ENCODE measurements around the gene C16orf95. TPM values are rescaled to one million over a fixed set of nuclear protein-coding genes. Genes with fewer than 3 reads are reported as not detected.

The C16orf95 gene, protein sequence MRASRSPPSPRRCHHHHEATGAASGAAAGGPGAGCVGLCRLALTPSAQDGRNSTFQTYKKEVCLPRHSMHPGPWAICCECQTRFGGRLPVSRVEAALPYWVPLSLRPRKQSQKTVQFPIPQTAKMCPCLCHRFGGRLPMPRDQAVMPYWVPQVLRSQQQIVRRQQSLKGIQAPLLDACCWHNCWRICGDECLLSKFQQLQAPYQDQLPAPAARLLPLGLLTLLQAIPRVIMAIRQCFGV
- total RNA-seq = 1 to 10 TPM; 1.3 to 8.6 (median 2.6) TPM
- polyA plus RNA-seq = 1 to 10 TPM; 3.6 to 5.3 TPM
- 1.6 reads per million, percentile 5 among the genes with 10 or more reads in this experiment for total RNA-seq

DNA sequence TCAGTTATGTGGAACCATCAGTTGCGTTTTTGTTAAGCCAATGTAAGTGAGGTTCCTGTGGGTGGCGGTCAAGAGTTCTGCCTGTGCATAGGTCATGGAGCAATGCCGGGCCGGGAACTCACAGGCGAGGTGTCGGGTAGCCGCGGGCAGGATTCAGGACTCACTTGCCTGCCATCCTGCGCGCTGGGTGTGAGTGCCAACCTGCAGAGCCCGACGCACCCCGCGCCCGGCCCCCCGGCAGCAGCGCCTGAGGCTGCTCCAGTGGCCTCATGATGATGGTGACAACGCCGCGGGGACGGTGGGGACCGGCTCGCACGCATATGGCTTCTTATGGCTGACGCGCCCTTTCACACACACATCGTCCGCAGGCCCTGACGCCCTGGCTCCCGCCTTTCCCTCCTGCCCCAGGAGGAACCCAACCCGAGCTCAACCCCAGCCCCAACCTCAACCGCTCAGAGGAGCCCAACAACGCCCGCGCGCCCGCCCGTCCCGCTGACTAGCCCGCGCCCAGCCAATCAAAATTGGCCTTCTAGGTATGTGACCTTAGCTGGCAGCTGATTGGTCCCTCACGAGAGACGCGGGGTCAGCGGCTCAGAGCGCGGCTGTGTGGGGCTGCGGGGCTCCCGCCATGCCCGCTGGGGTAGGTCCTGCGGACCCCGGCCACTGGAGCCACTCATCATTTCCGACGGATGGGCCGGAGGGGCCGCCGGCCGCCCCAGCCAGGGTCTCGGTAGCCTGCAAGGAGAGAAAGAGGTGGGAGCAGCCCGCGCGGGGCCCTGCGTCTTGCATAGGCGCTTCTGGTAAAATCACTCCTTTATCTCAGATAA, at the start of gene C16orf95:
Gene C16orf95 (minus strand): TSS at position 470 of the 827 bp plus-strand sequence. CDS start 150 bp downstream, at position 320.
- peaks cover 8 to 11% of the 10 kb centered on the region in 2 donors for H3K4me1 ChIP-seq (ENCODE audit: control insufficient read depth in 2 of 2, insufficient read depth in 2 of 2, low read length in 2 of 2)
- CTCF ChIA-PET = interaction anchor here (1.3 to 1.7 kb wide), 3 partner anchors 77 to 319 kb away, joined by 4 to 13 read pairs (median 6); no protein-coding TSS in a partner anchor
- no peaks in the 10 kb centered on the region for H3K9me3 ChIP-seq (ENCODE audit: control insufficient read depth in 2 of 3, low read length in 3 of 3)
- peak within 1 kb of the TSS; percentile 86 for H3K4me3 ChIP-seq (ENCODE audit: low read length)
- Mint-ChIP-seq H3K27ac (peak within 1 kb of the TSS; percentile 91 to 99 (median 94)), H3K4me1 (peaks cover 11 to 23% (median 16%) of the 10 kb centered on the region in 7 donors), H3K9me3 (peaks cover 0 to 5% (median 0%) of the 10 kb centered on the region in 11 donors), H3K27me3 (peaks cover 0 to 2% (median 0%) of the 10 kb centered on the region in 5 donors), H3K4me3 (peak within 1 kb of the TSS; percentile 92 to 100 (median 97)), H3K36me3 (peaks cover 0 to 6% (median 0%) of the 10 kb centered on the region in 5 donors)
- H3K27ac ChIP-seq (ENCODE audit: low read depth, low read length) = peak within 1 kb of the TSS; percentile 91
- H3K27me3 ChIP-seq (ENCODE audit: control insufficient read depth in 2 of 2, insufficient read depth in 2 of 2, low read length in 2 of 2) = no peaks in the 10 kb centered on the region
- DNase-seq (peak; percentile 93 to 100 (median 96)), ATAC-seq (peak; percentile 96)
- POLR2A ChIA-PET = interaction anchor here (0.7 to 4.1 kb wide), 9 partner anchors 28 to 762 kb away, joined by 3 to 30 read pairs (median 4); partner anchors contain the start of genes BANP, FBXO31 and MTHFSD
- intact Hi-C loops (cut with micrococcal nuclease) = loop anchor here (1.0 to 10.0 kb wide), 11 partner anchors 66 to 638 kb away; partner anchors contain the start of genes ZCCHC14 (in 2 of the 2), BANP (in 1 of the 2), FBXO31 (in 1 of the 2) and KLHDC4 (in 1 of the 2)
- H3K36me3 ChIP-seq (ENCODE audit: control insufficient read depth in 2 of 3, insufficient read depth in 3 of 3, low read length in 3 of 3) = peaks cover 0 to 6% (median 0%) of the 10 kb centered on the region in 3 experiments

DNA sequence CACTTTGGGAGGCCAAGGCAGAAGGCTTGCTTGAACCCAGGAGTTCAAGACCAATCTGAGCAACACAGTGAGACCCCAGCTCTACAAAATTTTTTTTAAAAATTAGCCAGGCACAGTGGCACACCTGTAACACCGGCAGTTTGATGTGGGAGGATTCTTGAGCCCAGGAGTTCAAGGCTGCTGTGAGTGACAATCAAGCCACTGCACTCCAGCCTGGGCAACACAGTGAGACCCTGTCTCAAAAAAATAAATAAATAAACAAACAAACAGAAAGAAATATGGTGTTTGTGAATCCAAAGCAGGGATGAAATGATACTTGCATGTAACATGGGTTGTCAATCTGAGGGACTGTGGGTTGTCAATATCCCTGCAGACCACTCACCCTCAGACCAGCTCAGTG, 49.7 kb upstream of the C16orf95 start:
- Mint-ChIP-seq H3K36me3 (peaks cover 0 to 13% (median 4%) of the 10 kb centered on the region in 5 donors), H3K4me3 (no peak overlapping the region), H3K27ac (peak overlapping the region in 2 of 9 donors; percentile 14 to 15), H3K9me3 (peaks cover 0 to 2% (median 0%) of the 10 kb centered on the region in 11 donors), H3K27me3 (no peaks in the 10 kb centered on the region), H3K4me1 (peaks cover 35 to 62% (median 53%) of the 10 kb centered on the region in 7 donors)
- intact Hi-C loops (cut with micrococcal nuclease) = no loop called here
- Histone ChIP-seq H3K27ac (ENCODE audit: low read depth, low read length) (no peak overlapping the region), H3K4me1 (ENCODE audit: control insufficient read depth in 2 of 2, insufficient read depth in 2 of 2, low read length in 2 of 2) (no peaks in the 10 kb centered on the region), H3K4me3 (ENCODE audit: low read length) (no peak overlapping the region), H3K36me3 (ENCODE audit: control insufficient read depth in 2 of 3, insufficient read depth in 3 of 3, low read length in 3 of 3) (peaks cover 0 to 33% (median 2%) of the 10 kb centered on the region in 3 experiments), H3K27me3 (ENCODE audit: control insufficient read depth in 2 of 2, insufficient read depth in 2 of 2, low read length in 2 of 2) (no peaks in the 10 kb centered on the region), H3K9me3 (ENCODE audit: control insufficient read depth in 2 of 3, low read length in 3 of 3) (no peaks in the 10 kb centered on the region)
- ATAC-seq (no peak), DNase-seq (no peak)
- CTCF ChIA-PET = no interaction called here
- POLR2A ChIA-PET = no interaction called here

DNA sequence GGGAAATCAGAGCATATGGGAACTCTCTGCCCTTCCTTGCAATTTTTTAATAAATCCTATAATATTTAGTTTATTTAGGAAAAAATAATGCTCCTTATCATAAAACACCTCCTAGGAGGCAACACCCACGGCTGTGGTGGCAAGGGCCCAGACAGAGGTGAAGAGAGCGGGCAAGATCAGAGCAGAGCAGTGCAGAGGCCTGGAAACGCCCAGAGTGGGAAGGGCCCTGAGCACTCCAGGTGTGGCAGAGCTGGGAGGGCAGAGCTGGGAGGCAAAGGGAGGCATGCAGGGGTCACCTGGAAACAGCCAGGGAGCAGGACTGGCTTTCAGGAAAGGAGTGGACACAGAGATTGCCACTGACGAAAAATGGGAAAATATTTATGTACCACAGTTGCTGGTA, 49.1 kb upstream of the C16orf95 start:
- POLR2A ChIA-PET = no interaction called here
- H3K4me3 Mint-ChIP-seq = no peak overlapping the region
- H3K4me3 ChIP-seq (ENCODE audit: low read length) = no peak overlapping the region
- no peaks in the 10 kb centered on the region for H3K4me1 ChIP-seq (ENCODE audit: control insufficient read depth in 2 of 2, insufficient read depth in 2 of 2, low read length in 2 of 2)
- H3K27me3 ChIP-seq (ENCODE audit: control insufficient read depth in 2 of 2, insufficient read depth in 2 of 2, low read length in 2 of 2) = no peaks in the 10 kb centered on the region
- H3K36me3 ChIP-seq (ENCODE audit: control insufficient read depth in 2 of 3, insufficient read depth in 3 of 3, low read length in 3 of 3) = peaks cover 0 to 40% (median 2%) of the 10 kb centered on the region in 3 experiments
- DNase-seq = no peak
- peaks cover 34 to 56% (median 49%) of the 10 kb centered on the region in 7 donors for H3K4me1 Mint-ChIP-seq
- CTCF ChIA-PET = no interaction called here
- H3K9me3 ChIP-seq (ENCODE audit: control insufficient read depth in 2 of 3, low read length in 3 of 3) = no peaks in the 10 kb centered on the region
- peaks cover 0 to 13% (median 4%) of the 10 kb centered on the region in 5 donors for H3K36me3 Mint-ChIP-seq
- H3K27ac ChIP-seq (ENCODE audit: low read depth, low read length) = no peak overlapping the region
- intact Hi-C loops (cut with micrococcal nuclease) = no loop called here
- ATAC-seq = no peak
- H3K27me3 Mint-ChIP-seq = no peaks in the 10 kb centered on the region
- H3K27ac Mint-ChIP-seq = peak overlapping the region in 5 of 9 donors; percentile 25 to 81 (median 29)
- peaks cover 0 to 2% (median 0%) of the 10 kb centered on the region in 11 donors for H3K9me3 Mint-ChIP-seq

DNA sequence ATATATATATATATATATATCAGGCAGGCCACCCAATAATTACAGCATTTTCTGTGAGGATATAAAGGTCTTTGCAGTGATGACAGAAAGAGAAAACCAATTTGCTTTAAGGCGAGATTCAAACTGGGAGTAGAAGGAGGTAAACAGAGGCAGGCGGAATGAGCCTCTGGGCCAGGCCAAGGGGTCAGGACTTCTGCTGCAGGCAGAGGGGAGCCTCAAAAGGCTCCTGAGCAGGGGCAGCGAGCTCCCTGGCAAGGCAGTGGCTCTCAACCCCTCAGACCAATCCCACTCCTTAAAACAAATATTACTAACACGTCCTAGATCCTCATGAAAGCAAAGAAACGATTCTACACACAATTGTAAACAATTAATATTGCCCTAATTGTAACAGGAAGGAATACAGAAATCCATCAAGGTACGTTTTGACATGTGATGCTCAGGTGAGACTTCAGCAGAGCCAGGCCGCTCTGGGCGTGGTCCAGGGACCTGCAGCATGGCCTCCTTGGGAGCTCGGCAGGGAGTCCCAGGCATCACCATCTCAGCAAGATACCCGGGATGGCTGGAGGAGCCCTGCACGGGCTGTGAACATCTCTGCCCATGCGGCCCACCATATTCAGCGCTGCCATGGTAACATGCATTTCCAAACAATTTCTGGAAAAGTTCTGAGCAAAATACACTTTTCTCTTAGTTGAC, 48.0 kb upstream of the C16orf95 start:
- H3K4me1 Mint-ChIP-seq = peaks cover 31 to 52% (median 47%) of the 10 kb centered on the region in 7 donors
- peaks cover 0 to 18% (median 4%) of the 10 kb centered on the region in 5 donors for H3K36me3 Mint-ChIP-seq
- ATAC-seq (no peak), DNase-seq (no peak)
- Histone ChIP-seq H3K4me3 (ENCODE audit: low read length) (no peak overlapping the region), H3K9me3 (ENCODE audit: control insufficient read depth in 2 of 3, low read length in 3 of 3) (no peaks in the 10 kb centered on the region), H3K4me1 (ENCODE audit: control insufficient read depth in 2 of 2, insufficient read depth in 2 of 2, low read length in 2 of 2) (no peaks in the 10 kb centered on the region), H3K27me3 (ENCODE audit: control insufficient read depth in 2 of 2, insufficient read depth in 2 of 2, low read length in 2 of 2) (no peaks in the 10 kb centered on the region), H3K27ac (ENCODE audit: low read depth, low read length) (peak overlapping the region; percentile 4), H3K36me3 (ENCODE audit: control insufficient read depth in 2 of 3, insufficient read depth in 3 of 3, low read length in 3 of 3) (peaks cover 0 to 50% (median 2%) of the 10 kb centered on the region in 3 experiments)
- CTCF ChIA-PET = no interaction called here
- intact Hi-C loops (cut with micrococcal nuclease) = no loop called here
- POLR2A ChIA-PET = no interaction called here
- H3K4me3 Mint-ChIP-seq = no peak overlapping the region
- peaks cover 0 to 2% (median 0%) of the 10 kb centered on the region in 11 donors for H3K9me3 Mint-ChIP-seq
- H3K27ac Mint-ChIP-seq = peak overlapping the region in 4 of 9 donors; percentile 26 to 62 (median 48)
- no peaks in the 10 kb centered on the region for H3K27me3 Mint-ChIP-seq

DNA sequence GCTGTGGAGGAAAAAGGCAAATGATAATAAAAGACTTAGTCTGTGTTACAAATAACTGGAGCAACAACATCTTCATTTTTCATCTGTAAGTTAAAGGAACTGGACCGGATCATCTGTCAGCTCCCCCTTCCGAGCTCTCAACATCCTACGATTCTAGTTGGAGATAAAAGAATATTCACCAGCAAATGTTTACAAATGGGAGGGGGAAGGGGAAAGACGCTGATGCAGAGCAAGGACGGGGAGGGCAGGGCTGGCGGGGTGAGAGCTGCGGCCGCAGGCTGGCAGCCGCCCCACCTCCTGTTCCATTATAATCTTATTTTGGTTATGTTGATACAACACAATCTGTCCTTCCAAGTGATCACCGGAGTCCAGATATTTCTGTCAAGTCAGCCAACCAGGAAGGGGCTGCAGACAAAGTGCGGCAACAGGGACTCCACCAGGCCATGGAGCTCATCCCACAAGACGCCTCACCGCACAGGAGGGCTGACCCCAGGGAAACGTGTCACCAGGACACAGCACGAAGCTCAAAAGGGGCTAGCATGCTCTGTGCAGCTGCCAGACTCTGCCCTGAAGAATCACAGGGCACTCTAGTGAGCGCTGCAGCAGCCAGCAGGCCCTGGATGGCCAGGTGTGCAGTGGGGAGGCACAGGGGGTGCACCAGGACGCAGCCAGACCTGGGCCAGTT, 46.7 kb upstream of the C16orf95 start:
- intact Hi-C loops (cut with micrococcal nuclease) = no loop called here
- ChIA-PET POLR2A (no interaction called here), CTCF (interaction anchor here (0.6 kb wide), 1 partner anchor 512 kb away, joined by 3 read pairs; no protein-coding TSS in a partner anchor)
- no peaks in the 10 kb centered on the region for H3K27me3 ChIP-seq (ENCODE audit: control insufficient read depth in 2 of 2, insufficient read depth in 2 of 2, low read length in 2 of 2)
- peak overlapping the region in 5 of 10 donors; percentile 9 to 62 (median 47) for H3K4me3 Mint-ChIP-seq
- peak overlapping the region in 7 of 9 donors; percentile 4 to 82 (median 62) for H3K27ac Mint-ChIP-seq
- H3K4me1 Mint-ChIP-seq = peaks cover 25 to 45% (median 40%) of the 10 kb centered on the region in 7 donors
- ATAC-seq (no peak), DNase-seq (no peak)
- H3K27ac ChIP-seq (ENCODE audit: low read depth, low read length) = peak overlapping the region; percentile 4
- H3K9me3 ChIP-seq (ENCODE audit: control insufficient read depth in 2 of 3, low read length in 3 of 3) = no peaks in the 10 kb centered on the region
- H3K36me3 ChIP-seq (ENCODE audit: control insufficient read depth in 2 of 3, insufficient read depth in 3 of 3, low read length in 3 of 3) = peaks cover 0 to 63% (median 2%) of the 10 kb centered on the region in 3 experiments
- H3K27me3 Mint-ChIP-seq = no peaks in the 10 kb centered on the region
- H3K36me3 Mint-ChIP-seq = peaks cover 0 to 27% (median 4%) of the 10 kb centered on the region in 5 donors
- no peaks in the 10 kb centered on the region for H3K9me3 Mint-ChIP-seq
- H3K4me3 ChIP-seq (ENCODE audit: low read length) = no peak overlapping the region
- no peaks in the 10 kb centered on the region for H3K4me1 ChIP-seq (ENCODE audit: control insufficient read depth in 2 of 2, insufficient read depth in 2 of 2, low read length in 2 of 2)

All from naive thymus-derived CD4-positive, alpha-beta T cell (primary cell).